ENCODE data around the gene NOL3.

The NOL3 gene

DNA sequence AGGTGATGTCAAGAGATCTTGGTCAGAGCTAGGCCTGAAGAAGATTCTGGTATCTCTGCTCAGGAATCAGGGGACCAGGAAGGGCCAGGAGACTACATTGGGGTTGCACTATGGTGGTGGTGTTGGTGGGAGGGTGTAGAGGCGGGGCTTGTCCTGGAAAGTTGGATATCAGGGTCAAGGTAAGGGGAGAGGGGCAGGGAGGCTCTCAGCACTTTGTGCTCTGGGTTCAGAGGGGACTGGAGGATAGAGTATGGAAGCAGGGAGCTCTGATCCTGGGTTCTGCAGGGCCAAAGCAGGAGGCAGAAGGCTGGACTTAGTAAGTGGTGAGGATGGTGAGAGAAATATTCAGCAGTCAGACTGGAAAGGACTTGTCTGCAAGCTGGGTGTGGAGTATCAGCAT lies 3.0 kb downstream of the NOL3 start:
- no peak for DNase-seq

DNA sequence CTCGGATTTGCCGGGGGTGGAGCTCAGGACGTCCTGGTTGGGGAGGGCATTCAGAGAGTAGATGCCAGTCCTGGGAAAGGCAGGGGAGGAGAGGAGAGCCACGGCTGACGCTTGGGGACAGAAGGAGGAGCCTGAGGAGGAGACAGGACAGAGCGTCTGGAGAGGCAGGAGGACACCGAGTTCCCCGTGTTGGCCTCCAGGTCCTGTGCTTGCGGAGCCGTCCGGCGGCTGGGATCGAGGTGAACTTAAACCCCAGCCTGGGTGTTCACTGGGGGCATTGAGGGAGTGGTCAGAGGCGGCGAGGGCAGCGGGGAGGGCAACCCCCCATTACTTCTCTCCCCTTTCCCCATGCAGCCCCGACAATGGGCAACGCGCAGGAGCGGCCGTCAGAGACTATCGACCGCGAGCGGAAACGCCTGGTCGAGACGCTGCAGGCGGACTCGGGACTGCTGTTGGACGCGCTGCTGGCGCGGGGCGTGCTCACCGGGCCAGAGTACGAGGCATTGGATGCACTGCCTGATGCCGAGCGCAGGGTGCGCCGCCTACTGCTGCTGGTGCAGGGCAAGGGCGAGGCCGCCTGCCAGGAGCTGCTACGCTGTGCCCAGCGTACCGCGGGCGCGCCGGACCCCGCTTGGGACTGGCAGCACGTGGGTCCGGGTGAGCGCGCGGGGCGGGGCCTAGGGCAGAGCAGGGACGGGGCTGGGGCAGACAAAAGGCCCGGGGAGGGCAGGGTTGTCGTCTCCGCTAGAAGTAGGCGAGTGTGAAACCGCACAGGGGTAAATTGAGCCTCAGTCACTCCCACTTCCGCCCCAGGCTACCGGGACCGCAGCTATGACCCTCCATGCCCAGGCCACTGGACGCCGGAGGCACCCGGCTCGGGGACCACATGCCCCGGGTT lies 3.7 kb downstream of the NOL3 start:
- DNase-seq, result peak; percentile 77

- no peak for DNase-seq
These were observed 4.4 kb downstream of the NOL3 start for GRCh38 chr16:67174706-67175231.

DNA sequence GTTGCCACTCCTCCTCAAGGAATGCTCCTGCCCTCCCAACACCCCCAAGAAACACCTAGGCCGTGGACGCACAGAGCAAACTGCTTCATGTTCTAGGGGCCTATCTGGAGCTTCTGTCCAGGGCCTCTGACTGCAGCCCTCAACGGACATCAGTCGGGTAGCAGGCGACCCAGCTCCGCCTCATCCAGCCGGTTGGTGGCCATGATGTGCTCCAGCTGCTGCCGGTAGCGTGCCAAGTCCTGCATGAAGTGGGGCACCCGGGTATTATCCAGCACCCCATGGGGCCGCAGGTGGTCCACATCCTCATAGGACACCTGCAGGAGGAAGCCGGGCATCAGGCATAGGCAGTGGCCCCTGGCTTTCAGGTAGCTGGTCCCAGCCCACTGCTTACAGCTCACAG lies 6.3 kb downstream of the NOL3 start:
- DNase-seq, result no peak

- DNase-seq, result peak; percentile 76
These were observed 7.7 kb downstream of the NOL3 start for GRCh38 chr16:67177743-67178699.

- DNase-seq, result no peak
These were observed 9.2 kb downstream of the NOL3 start for GRCh38 chr16:67179421-67180080.

GRCh38 chr16:67180166-67180565 lies 9.8 kb downstream of the NOL3 start:
- no peak for DNase-seq

DNA sequence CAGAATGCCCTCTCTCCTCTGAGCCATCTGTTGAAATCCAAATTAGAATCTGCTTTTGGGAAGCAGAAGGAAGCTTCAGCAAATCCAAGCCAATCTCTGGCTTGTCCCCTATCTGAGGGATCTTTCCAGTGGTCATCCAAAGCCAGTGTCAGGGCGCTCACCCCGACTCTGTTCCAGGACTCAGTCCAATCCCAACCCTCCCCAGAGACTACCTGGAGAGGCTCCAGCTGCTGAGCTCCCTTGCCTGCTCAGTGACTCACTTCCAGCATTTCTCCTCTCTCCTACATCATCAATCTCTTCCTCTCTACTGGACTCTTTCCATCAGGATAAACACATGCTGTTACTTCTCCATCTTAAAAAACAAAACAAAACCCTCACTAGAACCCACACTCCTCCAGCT lies 11.0 kb downstream of the NOL3 start:
- no peak for DNase-seq

DNA sequence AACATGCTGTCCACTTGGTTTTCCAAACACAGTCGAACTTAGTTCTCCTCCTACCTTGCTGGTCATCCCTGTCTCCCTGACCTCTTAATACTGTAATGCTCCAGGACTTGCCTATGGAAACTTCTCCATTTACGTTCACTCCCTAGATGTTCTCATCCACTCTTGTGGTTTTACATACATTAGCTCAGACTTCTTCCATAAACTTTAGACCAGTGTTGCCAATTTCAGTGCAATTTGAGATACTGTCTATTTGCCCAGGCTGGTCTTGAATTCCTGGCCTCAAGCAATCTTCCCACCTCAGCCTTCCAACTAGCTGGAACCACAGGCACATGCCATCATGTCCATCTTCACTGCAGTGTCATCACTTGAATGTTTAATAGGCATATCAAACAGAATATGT lies 11.9 kb downstream of the NOL3 start:
- no peak for DNase-seq

DNA sequence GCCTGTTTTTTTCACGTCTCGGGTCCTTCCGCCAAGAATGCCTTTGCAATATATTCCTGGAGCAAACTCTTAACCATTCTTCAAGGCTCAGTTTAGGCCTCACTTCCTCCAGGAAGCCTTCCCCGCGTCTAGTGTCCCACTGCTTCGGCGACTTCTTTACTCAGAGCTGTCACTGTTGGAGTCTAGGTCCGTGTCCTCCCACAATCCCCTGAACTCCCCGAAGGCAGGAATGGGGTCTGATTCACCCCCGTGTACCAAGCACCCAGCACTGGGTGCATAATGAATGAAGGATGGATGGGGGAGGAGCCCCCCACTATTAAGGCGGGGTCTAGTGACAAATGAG lies 12.9 kb downstream of the NOL3 start:
- no peak for DNase-seq

DNA sequence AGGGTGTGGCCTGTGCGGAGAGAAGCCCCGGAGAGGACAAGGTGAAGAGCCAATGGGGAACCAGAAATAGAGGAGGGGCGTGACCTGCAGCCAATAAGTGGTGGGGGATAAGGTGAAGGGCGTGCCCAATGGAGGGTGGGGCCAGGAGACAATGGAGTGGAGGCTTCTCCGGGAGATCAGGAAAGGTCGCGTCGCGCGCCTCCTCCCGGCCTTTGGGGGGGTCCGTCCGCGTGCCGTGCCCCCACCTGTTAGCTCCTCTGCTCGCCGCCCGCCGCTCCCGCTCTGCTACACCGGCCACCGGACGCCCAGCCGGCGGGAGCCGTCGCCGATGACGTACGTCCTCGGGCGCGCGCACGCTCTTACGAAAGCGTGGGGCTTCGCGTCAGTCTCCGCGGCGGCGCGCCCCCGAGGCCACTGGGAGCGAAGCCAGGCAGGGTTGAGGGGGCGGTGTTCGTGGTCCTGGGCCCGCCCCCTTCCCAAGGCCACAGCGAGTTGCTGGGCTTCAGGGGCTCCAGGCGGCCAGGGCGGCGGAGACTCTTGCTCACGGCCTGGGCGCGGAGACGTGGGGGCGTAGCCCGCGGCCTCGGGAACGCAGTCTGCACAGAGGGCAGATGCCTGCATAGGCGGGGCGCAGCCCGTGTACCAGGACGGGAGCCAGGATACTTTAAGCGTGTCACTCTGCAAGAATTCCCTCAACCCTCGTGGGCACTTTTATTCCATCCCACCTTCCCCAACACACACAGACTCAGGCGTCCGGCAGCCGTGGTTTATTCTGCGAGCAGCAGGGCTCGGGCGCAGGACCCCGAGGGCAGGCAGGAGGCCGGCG lies 13.5 kb downstream of the NOL3 start, which contains the start of gene MATCAP1:
Gene MATCAP1 (minus strand): TSS at position 337 of the 826 bp plus-strand sequence. CDS start 3,353 bp downstream, outside the sequence.
- peak; percentile 97 for DNase-seq

GRCh38 chr16:67184453-67184994 lies 14.2 kb downstream of the NOL3 start:
- peak; percentile 28 for DNase-seq

DNA sequence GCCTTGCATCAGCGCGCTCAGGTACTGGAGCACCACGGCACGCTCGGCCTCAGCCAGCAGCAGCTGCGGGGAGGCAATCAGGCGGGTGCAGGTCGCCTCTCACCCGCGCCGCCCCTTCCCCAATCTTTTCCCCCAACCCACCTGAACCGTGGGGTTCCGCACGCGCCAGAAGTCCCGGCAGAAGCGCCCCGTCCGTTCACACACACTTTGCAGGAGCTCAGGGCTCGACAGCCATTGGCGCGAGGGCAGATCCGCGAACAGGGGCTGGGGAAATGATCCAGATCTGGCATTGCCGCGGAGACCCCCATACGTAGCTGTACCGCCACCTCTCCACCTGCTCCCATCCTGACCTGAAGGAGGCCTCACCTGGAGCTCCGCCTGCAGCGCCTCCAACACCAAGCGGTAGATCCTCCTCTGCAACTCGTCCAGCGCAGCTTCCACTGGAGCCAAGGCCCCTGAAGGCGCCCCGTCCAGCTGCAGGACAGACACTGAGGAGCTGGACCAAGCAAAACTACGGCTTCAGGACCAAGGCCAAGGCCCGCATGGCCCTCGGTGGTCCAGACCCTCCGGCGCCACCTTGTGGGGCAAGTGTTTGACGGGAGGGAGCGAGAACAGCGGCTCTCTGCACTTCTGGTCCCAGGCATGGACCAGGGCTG lies 14.8 kb downstream of the NOL3 start:
- peak; percentile 86 for DNase-seq

- no peak for DNase-seq
These were observed 15.4 kb downstream of the NOL3 start for GRCh38 chr16:67185651-67186134.

DNA sequence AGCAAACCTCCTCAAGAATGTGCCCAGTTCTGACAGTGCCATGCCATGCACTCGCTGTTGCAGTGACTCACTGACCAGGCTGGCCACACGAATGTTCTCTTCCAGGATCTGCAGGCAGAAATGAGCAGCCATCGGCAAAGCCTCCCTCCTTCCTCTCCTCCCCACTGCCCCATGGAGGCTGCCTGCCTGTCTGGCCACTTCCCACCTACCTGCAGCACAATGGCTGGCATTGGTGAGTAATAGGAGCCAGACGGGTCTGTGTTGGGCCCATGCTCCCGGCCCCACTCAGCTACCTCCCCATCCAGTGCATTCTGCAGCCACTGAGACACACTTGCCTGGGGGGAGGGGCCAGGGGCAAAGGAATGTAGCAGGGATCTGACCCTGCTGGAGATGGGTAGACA lies 16.2 kb downstream of the NOL3 start:
- DNase-seq, result no peak

DNA sequence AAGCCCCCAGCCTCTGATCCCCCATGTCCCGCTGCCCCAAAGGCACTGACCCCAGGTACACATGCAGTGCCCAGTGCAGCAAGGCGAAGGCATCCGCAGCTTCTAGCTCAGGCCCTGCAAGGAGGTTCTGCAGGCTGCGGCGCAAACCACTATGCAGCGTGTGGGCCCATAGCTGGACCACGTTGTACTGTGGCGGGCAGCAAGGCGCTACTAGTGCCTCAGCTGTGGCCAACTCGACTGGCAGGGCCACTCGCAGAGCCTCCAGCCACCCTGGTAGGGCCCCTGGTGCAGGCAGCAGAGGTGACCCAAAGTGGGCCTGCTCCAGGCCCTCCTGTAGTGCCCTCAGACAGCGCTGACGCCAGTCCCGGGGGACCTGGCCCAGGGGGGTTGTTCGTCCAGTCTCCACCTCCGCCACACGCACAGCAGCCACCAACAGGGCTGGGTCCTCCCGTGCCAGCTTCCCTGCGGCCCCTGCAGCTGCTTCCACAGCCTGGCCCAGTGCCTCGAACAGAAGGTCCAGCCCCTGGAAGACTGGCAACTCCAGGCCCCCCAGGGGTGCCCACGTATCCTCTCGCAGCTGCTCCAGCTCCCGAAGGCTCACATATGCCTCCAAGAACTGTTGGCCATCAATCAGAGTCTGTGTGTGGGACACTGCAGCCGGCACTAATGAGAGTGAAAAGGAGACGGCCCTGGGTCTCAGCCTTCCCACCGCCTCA lies 17.0 kb downstream of the NOL3 start:
- DNase-seq, result no peak

- no peak for DNase-seq
These were observed 18.0 kb downstream of the NOL3 start for GRCh38 chr16:67188323-67188722.

DNA sequence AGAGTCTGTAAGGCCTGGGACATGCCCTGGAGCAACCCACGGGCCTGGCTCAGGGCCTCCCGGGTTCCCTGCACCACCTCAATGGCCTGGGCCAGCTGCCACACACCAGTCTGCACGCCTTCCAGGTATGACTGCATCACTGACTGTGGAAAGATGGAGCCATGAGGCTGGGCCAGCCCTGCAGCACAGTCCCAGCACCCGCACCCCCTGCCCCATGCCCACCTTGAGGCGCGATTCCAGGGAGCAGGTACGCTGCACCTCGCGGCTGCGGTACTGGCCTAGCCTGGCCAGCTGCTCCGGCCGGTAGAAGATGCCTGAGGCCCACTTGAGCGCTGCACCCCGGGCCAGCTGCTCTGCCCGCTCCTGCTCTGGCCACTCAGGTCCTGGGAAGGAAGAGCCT lies 18.5 kb downstream of the NOL3 start:
- no peak for DNase-seq

DNA sequence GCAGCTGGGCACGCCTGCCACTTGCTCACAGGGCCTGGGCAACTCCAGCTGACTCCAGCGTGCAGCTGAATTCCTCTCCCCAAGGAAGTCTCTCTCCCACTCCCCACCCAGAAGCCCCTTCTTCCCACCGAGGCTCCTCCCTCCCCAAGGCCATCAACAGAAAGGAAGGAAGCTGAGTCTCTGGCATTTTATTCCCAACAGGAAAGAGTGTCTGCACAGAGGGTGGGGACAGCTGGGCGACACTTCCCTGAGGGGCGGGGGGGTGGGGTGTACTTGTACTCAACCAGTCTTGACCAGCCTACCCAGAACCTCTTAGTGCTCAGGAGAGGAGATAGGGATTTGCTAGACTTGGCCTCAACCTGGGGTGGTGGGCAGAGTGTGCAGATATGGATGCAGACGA lies 19.7 kb downstream of the NOL3 start, which contains the start of gene EXOC3L1:
Gene EXOC3L1 (minus strand): TSS at position 96 of the 400 bp plus-strand sequence. CDS start 460 bp downstream, outside the sequence.
- DNase-seq, result no peak
